Natural killer cell (primary cell): ENCODE results near the gene APOBEC4. TPM values are rescaled to one million over a fixed set of nuclear protein-coding genes. Genes with fewer than 3 reads are reported as not detected.

Experiments used
- ATAC-seq, 3 donors: fragments of 150-1000 bp in 2 of 3; fragments of 200-7000 bp in 1 of 3; cut with Tn5 transposase; 1 replicate in 1 of 3; 2 replicates in 2 of 3; pipeline ENCODE4 v1.10.0; 2021; ENCODE audit warnings: mild to moderate bottlenecking in 2 of 3, moderate library complexity in 2 of 3
- DNase-seq, 2 donors: peaks; one replicate each; pipeline versions ENCODE4 v3.0.0 to v3.0.0-alpha.2; 2013 to 2021; ENCODE audit warnings: mixed read lengths in 1 of 2
- H3K27ac ChIP-seq: one replicate; pipeline ENCODE4 v1.5.1; 2013; ENCODE audit warnings: mild to moderate bottlenecking, low read length
- H3K27me3 ChIP-seq: one replicate; pipeline ENCODE4 v1.6.1; 2013; ENCODE audit warnings: low read length; ENCODE audit not compliant: control insufficient read depth, insufficient read depth
- H3K36me3 ChIP-seq: one replicate; pipeline ENCODE4 v1.6.1; 2013; ENCODE audit warnings: low read length; ENCODE audit not compliant: control insufficient read depth, insufficient read depth
- H3K4me1 ChIP-seq: one replicate; pipeline ENCODE4 v1.6.1; 2013; ENCODE audit warnings: low read length; ENCODE audit not compliant: control insufficient read depth, insufficient read depth
- H3K4me3 ChIP-seq: one replicate; pipeline ENCODE4 v1.5.1; 2013; ENCODE audit warnings: low read length
- H3K9me3 ChIP-seq: one replicate; pipeline ENCODE4 v1.6.1; 2013; ENCODE audit warnings: low read length; ENCODE audit not compliant: control insufficient read depth, insufficient read depth
- H3K27ac Mint-ChIP-seq, 2 donors: one replicate each; pipeline ENCODE4 v1.8.0; 2022; ENCODE audit warnings: mild to moderate bottlenecking in 2 of 2, mixed read lengths in 2 of 2, moderate library complexity in 1 of 2
- H3K27me3 Mint-ChIP-seq, 2 donors: one replicate each; pipeline ENCODE4 v1.8.0; 2022; ENCODE audit warnings: low read depth in 2 of 2, mixed read lengths in 2 of 2
- H3K36me3 Mint-ChIP-seq: one replicate; pipeline ENCODE4 v1.8.0; 2022; ENCODE audit warnings: mixed read lengths
- H3K4me1 Mint-ChIP-seq, 2 donors: one replicate each; pipeline ENCODE4 v1.8.0; 2022; ENCODE audit warnings: mixed read lengths in 2 of 2
- H3K4me3 Mint-ChIP-seq: one replicate; pipeline ENCODE4 v1.8.0; 2022; ENCODE audit warnings: mild to moderate bottlenecking, moderate library complexity, mixed read lengths
- H3K9me3 Mint-ChIP-seq, 2 donors: one replicate each; pipeline ENCODE4 v1.8.0; 2022; ENCODE audit warnings: mixed read lengths in 2 of 2
- WGBS: methylation state at CpG from one replicate; pipeline ENCODE4 v1.1.7; 2013; ENCODE audit warnings: missing lambda C conversion rate; ENCODE audit not compliant: insufficient coverage; 5-methylcytosine and 5-hydroxymethylcytosine counted together
- intact Hi-C: fragments of 100-400 bp; cut with micrococcal nuclease; formaldehyde crosslinking; loops from one replicate; pipeline ENCODE4 v1.14.2; 2022
- total RNA-seq, 4 donors: library from RNA; stranded (reverse); fragments of 120-200 nt in 1 of 4; gene quantifications; one replicate each; pipeline versions ENCODE4 v1.2.3 to v1.2.4, GENCODE V29; 2013 to 2022
- TF ChIP-seq, protein P1 (sequence below): fragments of 200-600 bp; IDR thresholded peaks from one replicate; pipeline ENCODE4 v1.8.0; 2022; ENCODE audit warnings: antibody characterized with exemption

Gene APOBEC4
- total RNA-seq, 3 donors from 2014 or later (not counting 1 experiment from before 2014, with no cell fraction given): not detected

DNA sequence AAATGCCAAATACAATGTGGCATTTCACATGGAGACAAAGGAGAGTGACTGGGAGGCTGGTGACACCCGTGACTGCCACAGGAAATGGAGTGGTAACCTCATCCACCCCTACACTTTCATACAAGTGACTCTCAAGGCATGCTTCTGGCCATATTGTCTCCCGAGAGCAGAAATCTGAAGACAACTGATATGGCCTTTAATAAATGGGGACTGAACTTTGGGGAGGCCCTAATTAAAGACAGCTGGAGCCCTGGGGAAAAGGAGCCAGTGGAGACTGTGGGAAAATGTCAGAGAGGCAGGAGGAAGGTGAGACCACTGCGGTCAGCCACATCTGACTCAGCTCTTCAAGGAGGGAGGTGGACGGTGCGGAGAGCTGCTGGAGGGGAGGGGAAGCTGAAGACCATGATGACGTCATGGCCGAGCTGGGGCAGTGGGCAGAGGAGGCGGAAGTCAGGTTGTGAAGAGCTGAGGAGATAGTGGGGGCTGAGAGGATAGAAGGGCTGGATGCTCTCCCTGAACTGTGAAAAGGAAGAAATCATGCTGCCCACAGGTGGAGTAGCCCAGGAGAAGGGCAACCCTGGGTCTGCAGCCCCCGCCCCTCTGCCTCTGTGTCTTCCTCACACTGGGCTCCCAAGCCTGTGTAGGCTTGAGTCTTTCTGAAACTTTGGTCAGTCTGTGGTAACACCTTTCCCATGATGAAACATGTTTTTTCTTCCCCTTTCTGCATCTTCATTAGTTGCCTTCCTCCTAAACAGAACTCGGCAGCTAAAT is 48.9 kb downstream of the APOBEC4 start:
- H3K27ac Mint-ChIP-seq: peak overlapping the region; percentile 43 to 55

DNA sequence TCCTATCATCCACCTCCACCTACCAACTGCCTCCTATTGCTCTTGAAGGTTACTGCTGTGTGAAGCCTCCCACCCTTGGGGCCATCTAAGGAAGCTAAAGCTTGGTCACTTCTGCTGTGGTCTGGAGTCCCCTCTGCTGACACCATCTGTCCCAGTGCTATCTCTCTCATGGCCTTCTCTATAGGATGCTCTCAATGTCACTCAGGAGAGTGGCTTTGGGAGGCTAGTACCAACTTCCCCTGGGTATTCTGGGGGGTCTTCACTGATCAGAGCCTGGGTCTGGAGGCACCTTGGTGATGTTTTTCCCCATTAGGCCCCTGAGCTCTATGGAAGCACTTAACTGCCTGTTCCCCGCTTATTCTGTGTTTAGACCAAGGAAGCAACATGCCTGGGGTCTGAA is 50.6 kb downstream of the APOBEC4 start:
- no peaks in the 10 kb centered on the region for H3K27me3 Mint-ChIP-seq
- WGBS: 96% methylated on average over 1 of the region's 1 CpG
- no peak for DNase-seq

More for the DNA sequence above, 48.9 kb downstream of the APOBEC4 start:
- 56% methylated on average over 10 of the region's 10 CpGs for WGBS
- Histone ChIP-seq H3K4me3 (no peak overlapping the region), H3K9me3 (no peaks in the 10 kb centered on the region), H3K4me1 (peaks cover 15% of the 10 kb centered on the region), H3K27ac (peak overlapping the region; percentile 2), H3K36me3 (no peaks in the 10 kb centered on the region), H3K27me3 (no peaks in the 10 kb centered on the region)
- DNase-seq: no peak
- TF ChIP-seq, protein P1, sequence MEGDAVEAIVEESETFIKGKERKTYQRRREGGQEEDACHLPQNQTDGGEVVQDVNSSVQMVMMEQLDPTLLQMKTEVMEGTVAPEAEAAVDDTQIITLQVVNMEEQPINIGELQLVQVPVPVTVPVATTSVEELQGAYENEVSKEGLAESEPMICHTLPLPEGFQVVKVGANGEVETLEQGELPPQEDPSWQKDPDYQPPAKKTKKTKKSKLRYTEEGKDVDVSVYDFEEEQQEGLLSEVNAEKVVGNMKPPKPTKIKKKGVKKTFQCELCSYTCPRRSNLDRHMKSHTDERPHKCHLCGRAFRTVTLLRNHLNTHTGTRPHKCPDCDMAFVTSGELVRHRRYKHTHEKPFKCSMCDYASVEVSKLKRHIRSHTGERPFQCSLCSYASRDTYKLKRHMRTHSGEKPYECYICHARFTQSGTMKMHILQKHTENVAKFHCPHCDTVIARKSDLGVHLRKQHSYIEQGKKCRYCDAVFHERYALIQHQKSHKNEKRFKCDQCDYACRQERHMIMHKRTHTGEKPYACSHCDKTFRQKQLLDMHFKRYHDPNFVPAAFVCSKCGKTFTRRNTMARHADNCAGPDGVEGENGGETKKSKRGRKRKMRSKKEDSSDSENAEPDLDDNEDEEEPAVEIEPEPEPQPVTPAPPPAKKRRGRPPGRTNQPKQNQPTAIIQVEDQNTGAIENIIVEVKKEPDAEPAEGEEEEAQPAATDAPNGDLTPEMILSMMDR: no peak
- H3K27me3 Mint-ChIP-seq: no peaks in the 10 kb centered on the region
- intact Hi-C loops: no loop called here
- no peaks in the 10 kb centered on the region for H3K36me3 Mint-ChIP-seq
- H3K4me1 Mint-ChIP-seq: peaks cover 11 to 19% of the 10 kb centered on the region in 2 donors
- peak; percentile 49 to 89 (median 55) for ATAC-seq
- H3K4me3 Mint-ChIP-seq: peak overlapping the region; percentile 62
- H3K9me3 Mint-ChIP-seq: no peaks in the 10 kb centered on the region

DNA sequence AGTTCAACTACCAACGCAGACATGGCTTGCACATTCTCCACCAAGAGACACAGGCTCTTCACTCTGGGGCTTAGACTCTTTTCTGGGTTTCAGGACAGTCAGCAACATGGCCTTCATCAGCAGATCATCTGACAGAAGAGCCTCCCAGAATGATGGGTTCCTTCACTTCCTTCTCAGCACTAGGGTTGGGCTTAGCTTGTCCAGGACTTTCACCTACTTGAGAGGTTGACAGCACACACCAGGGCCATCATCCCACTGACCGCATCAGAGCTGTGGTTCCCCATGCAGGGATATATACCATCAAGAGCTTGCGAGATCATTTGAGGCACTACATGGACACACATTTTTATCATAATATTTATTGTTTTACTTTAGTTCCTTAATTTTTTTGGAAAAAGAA is 52.5 kb downstream of the APOBEC4 start:
- H3K9me3 Mint-ChIP-seq: no peaks in the 10 kb centered on the region
- H3K4me3 ChIP-seq: no peak overlapping the region
- no peaks in the 10 kb centered on the region for H3K9me3 ChIP-seq
- H3K36me3 Mint-ChIP-seq: no peaks in the 10 kb centered on the region
- H3K4me3 Mint-ChIP-seq: no peak overlapping the region
- no peaks in the 10 kb centered on the region for H3K36me3 ChIP-seq
- H3K27me3 ChIP-seq: no peaks in the 10 kb centered on the region
- ATAC-seq: no peak
- peaks cover 15% of the 10 kb centered on the region for H3K4me1 ChIP-seq
- H3K27ac ChIP-seq: no peak overlapping the region
- TF ChIP-seq, protein P1: no peak
- H3K27me3 Mint-ChIP-seq: no peaks in the 10 kb centered on the region
- 93% methylated on average over 3 of the region's 3 CpGs for WGBS
- intact Hi-C loops: no loop called here
- DNase-seq: no peak
- peaks cover 19 to 27% of the 10 kb centered on the region in 2 donors for H3K4me1 Mint-ChIP-seq
- no peak overlapping the region for H3K27ac Mint-ChIP-seq

More for the DNA sequence above, 50.6 kb downstream of the APOBEC4 start:
- Histone ChIP-seq H3K36me3 (no peaks in the 10 kb centered on the region), H3K4me3 (no peak overlapping the region), H3K4me1 (peaks cover 15% of the 10 kb centered on the region), H3K27me3 (no peaks in the 10 kb centered on the region), H3K27ac (no peak overlapping the region), H3K9me3 (no peaks in the 10 kb centered on the region)
- H3K36me3 Mint-ChIP-seq: no peaks in the 10 kb centered on the region
- H3K4me1 Mint-ChIP-seq: peaks cover 19 to 27% of the 10 kb centered on the region in 2 donors
- no peaks in the 10 kb centered on the region for H3K9me3 Mint-ChIP-seq
- H3K27ac Mint-ChIP-seq: no peak overlapping the region
- TF ChIP-seq, protein P1: no peak
- H3K4me3 Mint-ChIP-seq: no peak overlapping the region
- intact Hi-C loops: no loop called here
- ATAC-seq: no peak
